Gastroesophageal sphincter (tissue), 4 donors: ENCODE measurements around the gene MARK3. TPM values are rescaled to one million over a fixed set of nuclear protein-coding genes. Genes with fewer than 3 reads are reported as not detected.

Source experiments
- ATAC-seq: fragments of 150-250 bp; one replicate; pipeline ENCODE4 v1.9.1; 2016; ENCODE audit warnings: mild to moderate bottlenecking, moderate library complexity
- H3K27ac ChIP-seq, 4 donors: fragments of 200-600 bp; sonication (generic) in 3 of 4; 1 replicate in 3 of 4; 2 replicates in 1 of 4; pipeline ENCODE4 v1.5.1; 2016 to 2019
- H3K27me3 ChIP-seq: fragments of 200-600 bp; sonication (generic); one replicate; pipeline ENCODE4 v1.5.1; 2019
- H3K36me3 ChIP-seq, 2 donors: fragments of 200-600 bp; sonication (generic); one replicate each; pipeline ENCODE4 v1.5.1; 2019; ENCODE audit warnings: control low read depth in 1 of 2
- H3K4me1 ChIP-seq, 3 donors: fragments of 200-600 bp; sonication (generic); 1 replicate in 2 of 3; 2 replicates in 1 of 3; pipeline ENCODE4 v1.5.1; 2016 to 2019; ENCODE audit warnings: control low read depth in 2 of 3
- H3K4me3 ChIP-seq, 2 donors: fragments of 200-600 bp; sonication (generic); one replicate each; pipeline ENCODE4 v1.5.1; 2019; ENCODE audit warnings: mild to moderate bottlenecking in 1 of 2, moderate library complexity in 1 of 2
- H3K9me3 ChIP-seq, 3 donors: fragments of 200-600 bp; sonication (generic); one replicate each; pipeline ENCODE4 v1.5.1; 2017 to 2019; ENCODE audit warnings: control low read depth in 2 of 3
- CTCF ChIP-seq, 4 experiments: fragments of 200-600 bp in 2 of 4; fragments of 450-650 bp in 2 of 4; sonication (generic) in 1 of 4; IDR thresholded peaks; one replicate each; pipeline ENCODE4 v1.5.1; 2017 to 2019; ENCODE audit warnings: antibody characterized with exemption in 4 of 4, mild to moderate bottlenecking in 2 of 4, moderate library complexity in 2 of 4
- EP300 ChIP-seq: sonication (generic); formaldehyde crosslinking; IDR thresholded peaks from one replicate; pipeline ENCODE4 v1.6.1; 2017; ENCODE audit warnings: antibody characterized with exemption, mild to moderate bottlenecking
- POLR2A ChIP-seq, 2 donors: fragments of 450-650 bp; IDR thresholded peaks; one replicate each; pipeline ENCODE4 v1.6.1; 2017; ENCODE audit warnings: antibody characterized with exemption in 2 of 2, mild to moderate bottlenecking in 2 of 2, moderate library complexity in 1 of 2
- POLR2AphosphoS5 ChIP-seq: sonication (generic); formaldehyde crosslinking; IDR thresholded peaks from one replicate; pipeline ENCODE4 v1.6.1; 2017; ENCODE audit warnings: antibody characterized with exemption
- WGBS, 2 donors: methylation state at CpG; one replicate each; pipeline ENCODE4 v1.1.5; 2018; ENCODE audit warnings: low coverage in 1 of 2; 5-methylcytosine and 5-hydroxymethylcytosine counted together
- total RNA-seq, 4 donors: library from RNA; depleted of rRNA; stranded (reverse); fragments of >200 nt; gene quantifications; one replicate each; pipeline ENCODE4 v1.1.0, GENCODE V29; 2016

Gene MARK3
- total RNA-seq, 4 donors from 2014 or later, result 65.1 to 127 (median 70.4) TPM

GRCh38 chr14:103384450-103385151, 614 bp upstream of the MARK3 start:
- H3K4me3 ChIP-seq, result peak overlapping the region; percentile 80 to 91
- TF ChIP-seq CTCF (IDR thresholded peaks at IDR 0.05) (no peak), POLR2AphosphoS5 (no peak)
- H3K27ac ChIP-seq, result peak overlapping the region in 3 of 4 donors; percentile 96 to 100 (median 100)

GRCh38 chr14:103385929-103386712, 906 bp downstream of the MARK3 start:
- peak overlapping the region; percentile 92 to 100 (median 98) for H3K27ac ChIP-seq
- H3K4me3 ChIP-seq, result peak overlapping the region; percentile 80 to 91
- peaks cover 0 to 44% (median 21%) of the 10 kb centered on the region in 3 donors for H3K4me1 ChIP-seq
- H3K27me3 ChIP-seq, result no peaks in the 10 kb centered on the region
- no peak for TF ChIP-seq EP300
- TF ChIP-seq CTCF (IDR thresholded peaks at IDR 0.05), result no peak
- TF ChIP-seq POLR2A (IDR thresholded peaks at IDR 0.05), result no peak
- no peak for TF ChIP-seq POLR2AphosphoS5
- no peak for ATAC-seq
- H3K36me3 ChIP-seq, result no peaks in the 10 kb centered on the region
- no peaks in the 10 kb centered on the region for H3K9me3 ChIP-seq
- WGBS, 2 donors, result 0% methylated on average over 5 to 17 of the region's 44 CpGs

More at GRCh38 chr14:103384450-103385151, 614 bp upstream of the MARK3 start:
- no peak for ATAC-seq
- Histone ChIP-seq H3K27me3 (no peaks in the 10 kb centered on the region), H3K36me3 (no peaks in the 10 kb centered on the region), H3K9me3 (no peaks in the 10 kb centered on the region), H3K4me1 (peaks cover 0 to 33% (median 21%) of the 10 kb centered on the region in 3 donors)
- 24 to 31% methylated on average over 3 to 7 of the region's 31 CpGs for WGBS, 2 donors

- no peaks in the 10 kb centered on the region for H3K36me3 ChIP-seq
- peaks cover 0 to 51% (median 21%) of the 10 kb centered on the region in 3 donors for H3K4me1 ChIP-seq
- WGBS, 2 donors, result 9 to 10% methylated on average over 7 to 9 of the region's 9 CpGs
- no peak for TF ChIP-seq POLR2AphosphoS5
- TF ChIP-seq EP300, result no peak
- TF ChIP-seq POLR2A (IDR thresholded peaks at IDR 0.05), result no peak
- no peak for TF ChIP-seq CTCF (IDR thresholded peaks at IDR 0.05)
- ATAC-seq, result no peak
- H3K9me3 ChIP-seq, result no peaks in the 10 kb centered on the region
- peak overlapping the region; percentile 80 to 91 for H3K4me3 ChIP-seq
- H3K27ac ChIP-seq, result peak overlapping the region; percentile 92 to 100 (median 98)
- no peaks in the 10 kb centered on the region for H3K27me3 ChIP-seq
Measured at GRCh38 chr14:103386713-103387329, 1.6 kb downstream of the MARK3 start.

GRCh38 chr14:103388664-103389063, 3.4 kb downstream of the MARK3 start:
- 88 to 100% methylated on average over 1 of the region's 1 CpG for WGBS, 2 donors
- Histone ChIP-seq H3K9me3 (no peaks in the 10 kb centered on the region), H3K4me3 (no peak overlapping the region), H3K4me1 (peaks cover 0 to 69% (median 26%) of the 10 kb centered on the region in 3 donors), H3K27me3 (no peaks in the 10 kb centered on the region), H3K27ac (peak overlapping the region in 1 of 4 donors; percentile 17), H3K36me3 (no peaks in the 10 kb centered on the region)
- TF ChIP-seq EP300, result no peak
- no peak for TF ChIP-seq POLR2AphosphoS5
- no peak for TF ChIP-seq CTCF (IDR thresholded peaks at IDR 0.05)
- no peak for TF ChIP-seq POLR2A (IDR thresholded peaks at IDR 0.05)
- ATAC-seq, result no peak
